Left lung (tissue), 10 donors: ENCODE results near the gene DCXR. TPM values are rescaled to one million over a fixed set of nuclear protein-coding genes. Genes with fewer than 3 reads are reported as not detected.

ENCODE experiments used
- ATAC-seq: fragments of 200-7000 bp; cut with Tn5 transposase; one replicate; pipeline ENCODE4 v1.9.1; 2020; ENCODE audit warnings: moderate library complexity
- DNase-seq, 4 donors: peaks; one replicate each; pipeline ENCODE4 v3.0.0-alpha.2; 2013 to 2020
- H3K27ac ChIP-seq, 2 donors: fragments of 200-600 bp; sonication (generic) in 1 of 2; one replicate each; pipeline versions ENCODE4 v1.5.0 to v1.8.0; 2020 to 2021
- H3K27me3 ChIP-seq, 2 donors: fragments of 200-600 bp; sonication (generic) in 1 of 2; one replicate each; pipeline versions ENCODE4 v1.5.0 to v1.8.0; 2020 to 2021
- H3K36me3 ChIP-seq, 2 donors: fragments of 200-600 bp; sonication (generic) in 1 of 2; one replicate each; pipeline versions ENCODE4 v1.5.0 to v1.8.0; 2020 to 2021
- H3K4me1 ChIP-seq, 2 donors: fragments of 200-600 bp; one replicate each; pipeline ENCODE4 v1.8.0; 2021
- H3K4me3 ChIP-seq, 2 donors: fragments of 200-600 bp; sonication (generic) in 1 of 2; one replicate each; pipeline versions ENCODE4 v1.5.0 to v1.8.0; 2020 to 2021; ENCODE audit warnings: mild to moderate bottlenecking in 1 of 2
- H3K9me3 ChIP-seq, 2 donors: fragments of 200-600 bp; sonication (generic) in 1 of 2; one replicate each; pipeline versions ENCODE4 v1.5.0 to v1.8.0; 2020 to 2021
- intact Hi-C, 2 donors: fragments of 100-400 bp; cut with DNase I; formaldehyde crosslinking; loops; one replicate each; pipeline versions ENCODE4 v1.11.2 to v1.14.2; 2022
- polyA plus RNA-seq, 6 donors: library from polyadenylated mRNA; unstranded; fragments of 120-200 nt; gene quantifications; one replicate each; pipeline ENCODE4 v1.2.1, GENCODE V29; 2013; ENCODE audit not compliant: insufficient read length in 6 of 6
- total RNA-seq, 2 donors: library from RNA; stranded (reverse); fragmentation: NEBNext Ultra II Directional; extraction: Animal tissue kit (Norgen Biotek cat#: 25700); gene quantifications; one replicate each; pipeline ENCODE4 v1.2.1, GENCODE V29; 2021
- TF ChIP-seq, protein P1 (sequence below), 2 donors: fragments of 200-600 bp; sonication (generic) in 1 of 2; IDR thresholded peaks; one replicate each; pipeline versions ENCODE4 v1.5.0 to v1.8.0; 2021; ENCODE audit warnings: antibody characterized with exemption in 2 of 2
- donor health status: DM: no; HTN: yes; CAD: no.
- donor health status: DM: no; HTN: no; CAD: no.

The DCXR gene
- total and polyA plus RNA-seq, 8 donors: 56.0 to 152 (median 79.4) TPM

DNA sequence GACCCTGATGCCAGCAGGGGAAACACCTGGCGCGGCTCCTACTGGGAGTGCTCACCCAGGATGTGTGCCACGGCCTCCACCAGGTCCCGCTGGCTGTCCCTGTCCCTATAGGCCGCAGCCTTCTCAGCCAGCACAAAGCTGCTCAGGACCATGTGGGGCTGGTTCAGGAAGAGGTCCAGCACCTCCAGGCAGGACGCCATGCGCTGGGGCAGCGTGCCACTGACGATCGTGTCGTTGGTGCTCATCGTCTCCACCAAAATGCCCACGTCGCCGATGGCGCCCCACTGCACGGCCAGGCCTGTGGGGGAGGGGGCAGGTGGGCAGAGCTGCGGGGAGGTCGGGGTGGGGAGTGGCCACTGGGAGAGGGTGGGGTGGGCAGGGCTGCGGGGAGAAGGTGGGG, 44.0 kb upstream of the DCXR start:
- Histone ChIP-seq H3K9me3 (no peaks in the 10 kb centered on the region), H3K4me1 (no peaks in the 10 kb centered on the region), H3K36me3 (peaks cover 0 to 96% of the 10 kb centered on the region in 2 donors), H3K4me3 (no peak overlapping the region), H3K27me3 (no peaks in the 10 kb centered on the region), H3K27ac (no peak overlapping the region)
- ATAC-seq: no peak
- DNase-seq: no peak
- intact Hi-C loops: no loop called here
- TF ChIP-seq, protein P1, sequence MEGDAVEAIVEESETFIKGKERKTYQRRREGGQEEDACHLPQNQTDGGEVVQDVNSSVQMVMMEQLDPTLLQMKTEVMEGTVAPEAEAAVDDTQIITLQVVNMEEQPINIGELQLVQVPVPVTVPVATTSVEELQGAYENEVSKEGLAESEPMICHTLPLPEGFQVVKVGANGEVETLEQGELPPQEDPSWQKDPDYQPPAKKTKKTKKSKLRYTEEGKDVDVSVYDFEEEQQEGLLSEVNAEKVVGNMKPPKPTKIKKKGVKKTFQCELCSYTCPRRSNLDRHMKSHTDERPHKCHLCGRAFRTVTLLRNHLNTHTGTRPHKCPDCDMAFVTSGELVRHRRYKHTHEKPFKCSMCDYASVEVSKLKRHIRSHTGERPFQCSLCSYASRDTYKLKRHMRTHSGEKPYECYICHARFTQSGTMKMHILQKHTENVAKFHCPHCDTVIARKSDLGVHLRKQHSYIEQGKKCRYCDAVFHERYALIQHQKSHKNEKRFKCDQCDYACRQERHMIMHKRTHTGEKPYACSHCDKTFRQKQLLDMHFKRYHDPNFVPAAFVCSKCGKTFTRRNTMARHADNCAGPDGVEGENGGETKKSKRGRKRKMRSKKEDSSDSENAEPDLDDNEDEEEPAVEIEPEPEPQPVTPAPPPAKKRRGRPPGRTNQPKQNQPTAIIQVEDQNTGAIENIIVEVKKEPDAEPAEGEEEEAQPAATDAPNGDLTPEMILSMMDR (IDR thresholded peaks at IDR 0.05): no peak

DNA sequence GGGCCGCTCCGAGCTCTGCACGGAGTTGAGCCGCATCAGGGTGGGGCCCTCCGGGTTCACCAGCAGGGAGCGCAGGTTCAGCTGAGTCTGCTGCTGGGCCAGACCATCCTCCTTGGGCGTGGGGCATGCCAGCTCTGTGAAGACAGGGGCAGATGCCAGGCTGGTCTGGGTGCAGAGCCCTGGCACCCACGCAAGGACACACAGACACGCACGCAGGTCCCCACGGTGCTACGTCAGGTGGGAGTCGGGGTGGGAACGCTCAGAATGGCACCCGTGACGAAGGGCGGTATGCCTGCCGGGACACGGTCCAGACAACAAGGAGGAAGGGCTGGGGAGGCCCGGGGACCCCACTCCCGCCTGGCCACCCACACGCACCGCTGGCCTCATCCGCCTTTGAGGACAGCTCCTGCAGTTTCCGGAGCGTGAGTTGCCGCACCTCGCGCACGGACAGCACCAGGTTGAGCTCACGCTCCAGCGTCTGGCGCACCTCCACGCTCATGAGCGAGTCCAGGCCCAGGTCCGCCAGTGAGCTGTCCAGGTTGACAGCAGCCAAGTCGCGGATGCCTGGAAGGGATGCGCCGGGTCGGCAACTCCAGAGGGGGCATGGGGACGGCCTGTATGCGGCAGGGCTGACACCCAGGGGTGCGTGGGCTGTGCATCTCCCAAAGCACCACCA, 43.4 kb upstream of the DCXR start:
- H3K9me3 ChIP-seq: no peaks in the 10 kb centered on the region
- TF ChIP-seq, protein P1 (IDR thresholded peaks at IDR 0.05): no peak
- ATAC-seq (no peak), DNase-seq (no peak)
- H3K27ac ChIP-seq: no peak overlapping the region
- no peaks in the 10 kb centered on the region for H3K27me3 ChIP-seq
- intact Hi-C loops: no loop called here
- peaks cover 0 to 89% of the 10 kb centered on the region in 2 donors for H3K36me3 ChIP-seq
- no peak overlapping the region for H3K4me3 ChIP-seq
- H3K4me1 ChIP-seq: no peaks in the 10 kb centered on the region

DNA sequence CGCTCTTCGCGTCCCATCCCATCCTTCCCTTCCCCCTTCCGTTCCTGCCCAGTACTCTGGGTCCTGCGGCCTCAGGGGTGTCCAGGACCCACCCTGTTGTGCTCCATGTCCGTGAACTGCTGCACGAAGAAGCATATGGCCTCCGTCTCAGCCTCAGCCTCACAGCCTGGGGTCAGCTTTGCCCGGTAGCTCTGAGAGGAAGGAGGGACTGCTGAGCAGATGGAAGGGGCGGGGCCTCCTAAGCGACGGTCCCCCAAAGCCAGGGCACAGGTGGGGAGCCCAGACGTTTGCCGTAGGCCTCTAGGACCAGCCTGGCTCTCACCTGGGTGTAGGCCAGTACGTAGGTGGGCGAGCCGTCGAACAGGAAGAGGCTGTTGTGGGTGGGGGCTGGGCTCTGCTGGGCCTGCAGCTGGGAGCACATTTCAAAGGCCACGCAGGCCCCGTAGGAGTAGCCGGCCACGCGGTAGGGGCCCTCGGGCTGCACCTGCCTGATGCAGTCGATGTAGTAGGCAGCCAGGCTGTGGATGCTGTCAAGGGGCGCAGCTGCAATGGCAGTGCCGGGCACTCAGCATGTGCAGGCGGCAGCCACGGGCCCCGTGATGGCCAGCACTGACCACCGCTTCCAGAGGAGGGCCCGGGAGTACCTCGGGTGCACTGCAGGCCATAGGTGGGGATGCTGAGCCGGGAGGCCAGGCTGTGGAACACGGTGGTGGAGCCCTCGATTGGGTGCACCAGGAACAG, 42.7 kb upstream of the DCXR start:
- Histone ChIP-seq H3K36me3 (peaks cover 0 to 82% of the 10 kb centered on the region in 2 donors), H3K9me3 (no peaks in the 10 kb centered on the region), H3K27ac (no peak overlapping the region), H3K27me3 (no peaks in the 10 kb centered on the region), H3K4me3 (no peak overlapping the region), H3K4me1 (no peaks in the 10 kb centered on the region)
- TF ChIP-seq, protein P1 (IDR thresholded peaks at IDR 0.05): no peak
- intact Hi-C loops: no loop called here
- ATAC-seq (no peak), DNase-seq (no peak)

DNA sequence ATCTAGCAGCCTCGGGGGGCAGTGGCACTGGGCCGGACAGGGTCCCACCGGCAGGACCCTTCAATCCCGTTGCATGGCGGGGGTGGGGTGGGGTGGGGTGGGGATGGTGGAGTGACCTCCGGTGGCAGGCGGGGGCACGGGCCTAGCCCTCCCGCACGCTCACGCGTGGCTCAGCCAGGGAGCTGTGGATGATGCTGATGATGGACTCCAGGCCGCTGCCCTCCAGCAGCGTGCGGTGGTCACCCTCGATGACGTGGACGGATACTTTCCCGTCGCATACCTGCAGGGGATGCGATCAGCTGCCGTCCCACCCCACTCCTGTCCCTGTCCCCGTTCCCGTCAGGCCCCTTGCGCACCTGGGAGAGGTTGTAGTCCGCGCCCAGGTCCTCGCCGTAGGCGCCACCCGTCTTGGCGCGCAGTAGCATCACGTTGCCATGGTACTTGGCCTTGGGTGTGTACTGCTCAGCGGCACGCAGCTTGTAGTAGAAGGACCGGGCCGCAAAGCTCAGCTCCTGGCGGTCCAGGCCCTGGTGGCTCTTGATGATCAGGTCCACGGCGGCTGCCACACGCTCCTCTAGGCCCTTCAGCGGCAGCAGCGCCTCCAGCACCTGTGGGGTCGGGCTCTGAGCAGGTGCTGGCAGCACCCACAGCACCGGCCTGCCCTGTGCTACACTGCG, 41.6 kb upstream of the DCXR start:
- H3K27ac ChIP-seq: no peak overlapping the region
- H3K36me3 ChIP-seq: peaks cover 0 to 72% of the 10 kb centered on the region in 2 donors
- no peaks in the 10 kb centered on the region for H3K9me3 ChIP-seq
- H3K4me3 ChIP-seq: no peak overlapping the region
- ATAC-seq (no peak), DNase-seq (no peak)
- no peaks in the 10 kb centered on the region for H3K4me1 ChIP-seq
- H3K27me3 ChIP-seq: no peaks in the 10 kb centered on the region
- intact Hi-C loops: no loop called here
- TF ChIP-seq, protein P1 (IDR thresholded peaks at IDR 0.05): no peak

DNA sequence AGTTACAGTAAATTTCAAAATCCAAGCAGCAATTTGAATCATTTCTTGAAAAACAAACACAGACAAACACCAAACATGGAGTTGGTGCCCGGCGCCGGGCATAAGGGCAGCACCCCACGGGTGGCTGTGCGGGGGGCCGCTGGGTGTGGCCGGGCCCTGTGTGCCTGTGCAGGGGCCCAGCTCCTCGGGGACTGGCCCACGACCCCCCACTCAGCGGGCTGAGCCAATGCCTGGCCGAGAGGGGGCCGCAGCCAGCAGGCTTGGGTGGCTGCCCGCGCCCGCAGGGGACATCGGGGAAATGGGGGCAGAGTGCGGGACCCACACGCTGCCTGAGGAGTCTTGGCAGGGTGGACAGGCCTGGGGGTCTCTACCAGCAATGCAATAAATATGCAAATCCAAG, 40.9 kb upstream of the DCXR start:
- DNase-seq (no peak), ATAC-seq (no peak)
- H3K27ac ChIP-seq: no peak overlapping the region
- H3K4me1 ChIP-seq: no peaks in the 10 kb centered on the region
- H3K9me3 ChIP-seq: no peaks in the 10 kb centered on the region
- intact Hi-C loops: no loop called here
- H3K36me3 ChIP-seq: peaks cover 0 to 64% of the 10 kb centered on the region in 2 donors
- H3K4me3 ChIP-seq: no peak overlapping the region
- no peaks in the 10 kb centered on the region for H3K27me3 ChIP-seq
- TF ChIP-seq, protein P1 (IDR thresholded peaks at IDR 0.05): no peak
